Neural progenitor cell (in vitro differentiated cells): ENCODE results near the gene RNPEPL1. TPM values are rescaled to one million over a fixed set of nuclear protein-coding genes. Genes with fewer than 3 reads are reported as not detected.

Source experiments
- DNase-seq: peaks from one replicate; pipeline ENCODE4 v3.0.0-alpha.2; 2016; ENCODE audit warnings: low spot score
- H2AFZ ChIP-seq: fragments of 200-600 bp; sonication (generic); replicated peaks from 2 replicates; pipeline ENCODE4 v1.6.1; 2016; ENCODE audit warnings: antibody characterized with exemption
- H3F3A ChIP-seq: fragments of 200-600 bp; sonication (generic); 2 replicates; pipeline ENCODE4 v1.6.1; 2016; ENCODE audit warnings: antibody characterized with exemption, low read depth
- H3K27ac ChIP-seq: fragments of 200-600 bp; sonication (generic); 2 replicates; pipeline ENCODE4 v1.5.1; 2016; ENCODE audit warnings: mild to moderate bottlenecking
- H3K27me3 ChIP-seq: fragments of 200-600 bp; sonication (generic); 2 replicates; pipeline ENCODE4 v1.6.1; 2016; ENCODE audit warnings: mild to moderate bottlenecking, moderate library complexity
- H3K36me3 ChIP-seq: fragments of 200-600 bp; sonication (generic); 2 replicates; pipeline ENCODE4 v1.5.1; 2016
- H3K4me1 ChIP-seq: fragments of 200-600 bp; sonication (generic); 2 replicates; pipeline ENCODE4 v1.6.1; 2016; ENCODE audit warnings: mixed run types
- H3K4me2 ChIP-seq: fragments of 200-600 bp; sonication (generic); 2 replicates; pipeline ENCODE4 v1.6.1; 2016
- H3K4me3 ChIP-seq: fragments of 200-600 bp; sonication (generic); 2 replicates; pipeline ENCODE4 v1.5.1; 2016
- H3K79me2 ChIP-seq: fragments of 200-600 bp; sonication (generic); 2 replicates; pipeline ENCODE4 v1.6.1; 2016; ENCODE audit warnings: low read depth
- H3K9ac ChIP-seq: fragments of 200-600 bp; sonication (generic); 2 replicates; pipeline ENCODE4 v1.6.1; 2016
- H3K9me3 ChIP-seq: fragments of 200-600 bp; sonication (generic); 2 replicates; pipeline ENCODE4 v1.5.1; 2016; ENCODE audit warnings: low read depth
- H4K20me1 ChIP-seq: fragments of 200-600 bp; sonication (generic); 2 replicates; pipeline ENCODE4 v1.6.1; 2016; ENCODE audit warnings: low read depth
- H3K27ac Mint-ChIP-seq: 3 replicates; pipeline ENCODE4 v1.8.0; 2021; ENCODE audit warnings: mixed read lengths
- H3K27me3 Mint-ChIP-seq: 2 replicates; pipeline ENCODE4 v1.8.0; 2022; ENCODE audit warnings: low read depth, mild to moderate bottlenecking, inconsistent platforms, moderate library complexity, mixed read lengths; ENCODE audit not compliant: insufficient read depth
- H3K36me3 Mint-ChIP-seq: 3 replicates; pipeline ENCODE4 v1.8.0; 2021; ENCODE audit warnings: mixed read lengths
- H3K4me1 Mint-ChIP-seq: 3 replicates; pipeline ENCODE4 v1.8.0; 2021; ENCODE audit warnings: mixed read lengths
- H3K4me3 Mint-ChIP-seq: 3 replicates; pipeline ENCODE4 v1.8.0; 2021; ENCODE audit warnings: mild to moderate bottlenecking, moderate library complexity, mixed read lengths
- H3K9me3 Mint-ChIP-seq: 3 replicates; pipeline ENCODE4 v1.8.0; 2020; ENCODE audit warnings: mixed read lengths
- EZH2 ChIP-seq: fragments of 200-600 bp; sonication (generic); IDR thresholded peaks from 2 replicates; pipeline ENCODE4 v1.6.1; 2017; ENCODE audit warnings: antibody characterized with exemption, mild to moderate bottlenecking, moderate library complexity
- EZH2phosphoT487 ChIP-seq: fragments of 200-600 bp; sonication (generic); IDR thresholded peaks from 2 replicates; pipeline ENCODE4 v1.6.1; 2017; ENCODE audit warnings: antibody characterized with exemption
- total RNA-seq: library from RNA; depleted of rRNA; stranded (reverse); fragments of >200 nt; gene quantifications from 2 replicates; pipeline ENCODE4 v1.2.3, GENCODE V29; 2015; ENCODE audit warnings: low replicate concordance
- TF ChIP-seq, protein P1 (sequence below): fragments of 200-600 bp; sonication (generic); IDR thresholded peaks from 2 replicates; pipeline ENCODE4 v1.5.1; 2017; ENCODE audit warnings: antibody characterized with exemption, mild to moderate bottlenecking

Gene RNPEPL1
- total RNA-seq, 1 donor from 2014 or later = 2.7 TPM

DNA sequence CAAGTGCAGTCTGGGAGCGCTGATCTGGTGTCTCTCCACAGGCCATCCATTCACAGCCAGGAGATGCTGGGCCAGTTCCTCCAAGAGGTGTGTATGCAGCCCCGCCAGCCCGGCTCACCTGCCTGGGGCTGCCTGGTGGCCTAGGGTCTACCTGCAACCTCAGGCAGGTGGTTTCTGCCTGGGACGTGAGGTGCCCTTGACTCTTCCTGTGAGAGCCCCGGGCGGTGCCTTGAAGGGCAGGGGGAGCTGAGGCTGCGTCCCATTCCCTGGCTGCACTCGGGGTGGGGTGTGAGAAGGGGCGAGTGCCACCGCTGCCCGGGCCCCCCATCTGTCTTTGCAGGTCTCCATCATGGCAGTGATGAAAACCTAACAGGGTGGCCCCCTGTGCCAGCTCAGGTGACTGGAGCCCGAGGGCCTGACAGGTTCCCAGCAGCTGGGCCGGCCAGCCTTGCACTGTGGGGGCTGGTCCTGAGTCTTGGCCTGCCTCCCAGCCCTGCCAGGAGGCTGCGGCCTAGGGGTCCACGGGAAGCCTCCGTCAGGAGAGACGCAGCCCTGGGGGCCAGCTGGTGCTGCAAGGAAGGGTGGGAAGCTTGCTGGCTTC is 30.1 kb downstream of the RNPEPL1 start:
- no peaks in the 10 kb centered on the region for H3K4me1 ChIP-seq
- H3K79me2 ChIP-seq = no peaks in the 10 kb centered on the region
- no peak overlapping the region for H3K4me2 ChIP-seq
- no peak overlapping the region for H3K27ac ChIP-seq
- no peak for DNase-seq
- H3K4me3 Mint-ChIP-seq = no peak overlapping the region
- no peak overlapping the region for H3K9ac ChIP-seq
- H3K4me3 ChIP-seq = no peak overlapping the region
- peaks cover 8% of the 10 kb centered on the region for H4K20me1 ChIP-seq
- TF ChIP-seq EZH2phosphoT487 (no peak), EZH2 (no peak)
- TF ChIP-seq, protein P1, sequence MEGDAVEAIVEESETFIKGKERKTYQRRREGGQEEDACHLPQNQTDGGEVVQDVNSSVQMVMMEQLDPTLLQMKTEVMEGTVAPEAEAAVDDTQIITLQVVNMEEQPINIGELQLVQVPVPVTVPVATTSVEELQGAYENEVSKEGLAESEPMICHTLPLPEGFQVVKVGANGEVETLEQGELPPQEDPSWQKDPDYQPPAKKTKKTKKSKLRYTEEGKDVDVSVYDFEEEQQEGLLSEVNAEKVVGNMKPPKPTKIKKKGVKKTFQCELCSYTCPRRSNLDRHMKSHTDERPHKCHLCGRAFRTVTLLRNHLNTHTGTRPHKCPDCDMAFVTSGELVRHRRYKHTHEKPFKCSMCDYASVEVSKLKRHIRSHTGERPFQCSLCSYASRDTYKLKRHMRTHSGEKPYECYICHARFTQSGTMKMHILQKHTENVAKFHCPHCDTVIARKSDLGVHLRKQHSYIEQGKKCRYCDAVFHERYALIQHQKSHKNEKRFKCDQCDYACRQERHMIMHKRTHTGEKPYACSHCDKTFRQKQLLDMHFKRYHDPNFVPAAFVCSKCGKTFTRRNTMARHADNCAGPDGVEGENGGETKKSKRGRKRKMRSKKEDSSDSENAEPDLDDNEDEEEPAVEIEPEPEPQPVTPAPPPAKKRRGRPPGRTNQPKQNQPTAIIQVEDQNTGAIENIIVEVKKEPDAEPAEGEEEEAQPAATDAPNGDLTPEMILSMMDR = no peak
- H2AFZ ChIP-seq = no peak overlapping the region
- H3K36me3 Mint-ChIP-seq = peaks cover 3% of the 10 kb centered on the region
- no peak overlapping the region for H3K27ac Mint-ChIP-seq
- no peaks in the 10 kb centered on the region for H3K4me1 Mint-ChIP-seq
- H3K27me3 ChIP-seq = no peaks in the 10 kb centered on the region
- H3K9me3 ChIP-seq = no peaks in the 10 kb centered on the region
- no peaks in the 10 kb centered on the region for H3F3A ChIP-seq
- H3K27me3 Mint-ChIP-seq = no peaks in the 10 kb centered on the region
- no peaks in the 10 kb centered on the region for H3K36me3 ChIP-seq
- H3K9me3 Mint-ChIP-seq = no peaks in the 10 kb centered on the region

- H3K4me2 ChIP-seq = no peak overlapping the region
- H3K4me1 Mint-ChIP-seq = no peaks in the 10 kb centered on the region
- no peak overlapping the region for H3K4me3 ChIP-seq
- H4K20me1 ChIP-seq = peaks cover 5% of the 10 kb centered on the region
- no peak overlapping the region for H3K27ac Mint-ChIP-seq
- H3K36me3 Mint-ChIP-seq = peaks cover 3% of the 10 kb centered on the region
- H3K27me3 Mint-ChIP-seq = no peaks in the 10 kb centered on the region
- H3K36me3 ChIP-seq = no peaks in the 10 kb centered on the region
- no peaks in the 10 kb centered on the region for H3K79me2 ChIP-seq
- no peak overlapping the region for H3K27ac ChIP-seq
- H3F3A ChIP-seq = no peaks in the 10 kb centered on the region
- TF ChIP-seq EZH2 (no peak), EZH2phosphoT487 (no peak)
- TF ChIP-seq, protein P1 = no peak
- H3K4me3 Mint-ChIP-seq = no peak overlapping the region
- no peak overlapping the region for H2AFZ ChIP-seq
- no peaks in the 10 kb centered on the region for H3K9me3 ChIP-seq
- DNase-seq = no peak
- H3K9me3 Mint-ChIP-seq = no peaks in the 10 kb centered on the region
- H3K27me3 ChIP-seq = no peaks in the 10 kb centered on the region
- H3K9ac ChIP-seq = no peak overlapping the region
- no peaks in the 10 kb centered on the region for H3K4me1 ChIP-seq
Measured at GRCh38 chr2:240599141-240599583, 30.9 kb downstream of the RNPEPL1 start.

GRCh38 chr2:240600451-240600961 is 32.2 kb downstream of the RNPEPL1 start:
- peaks cover 6% of the 10 kb centered on the region for H3K4me1 Mint-ChIP-seq
- H3K27me3 Mint-ChIP-seq = no peaks in the 10 kb centered on the region
- Histone ChIP-seq H3F3A (no peaks in the 10 kb centered on the region), H3K4me3 (no peak overlapping the region), H3K9ac (no peak overlapping the region), H2AFZ (no peak overlapping the region), H4K20me1 (peaks cover 5% of the 10 kb centered on the region), H3K36me3 (no peaks in the 10 kb centered on the region), H3K4me1 (no peaks in the 10 kb centered on the region), H3K4me2 (no peak overlapping the region), H3K27ac (no peak overlapping the region), H3K9me3 (no peaks in the 10 kb centered on the region), H3K27me3 (no peaks in the 10 kb centered on the region), H3K79me2 (no peaks in the 10 kb centered on the region)
- H3K4me3 Mint-ChIP-seq = no peak overlapping the region
- H3K9me3 Mint-ChIP-seq = no peaks in the 10 kb centered on the region
- TF ChIP-seq EZH2phosphoT487 (no peak), EZH2 (no peak)
- TF ChIP-seq, protein P1 = no peak
- peaks cover 3% of the 10 kb centered on the region for H3K36me3 Mint-ChIP-seq
- no peak for DNase-seq
- H3K27ac Mint-ChIP-seq = no peak overlapping the region
